DND-41 (cell line): ENCODE results near the gene MT1M.
"Not testable (repeated sequence)": the region's sequence is repeated elsewhere in the genome, so short reads cannot be mapped to it uniquely, and the experiment has no call there.

Source experiments
- ATAC-seq: fragments of 200-7000 bp; cut with Tn5 transposase; 3 replicates; pipeline ENCODE4 v1.9.1; 2021; ENCODE audit warnings: low read depth; ENCODE audit not compliant: insufficient read depth
- DNase-seq: peaks from one replicate; pipeline ENCODE4 v3.0.0-alpha.2; 2020
- H2AFZ ChIP-seq: 2 replicates; pipeline ENCODE4 v1.6.0; 2012; ENCODE audit warnings: low read depth, low read length
- H3K27ac ChIP-seq: 2 replicates; pipeline ENCODE4 v1.5.1; 2012; ENCODE audit warnings: low read length, inconsistent platforms
- H3K27me3 ChIP-seq: fragments of 200-600 bp; sonication (generic); 2 replicates; pipeline ENCODE4 v1.6.0; 2012; ENCODE audit warnings: low read length, mild to moderate bottlenecking, inconsistent platforms; ENCODE audit not compliant: insufficient read depth, poor library complexity
- H3K36me3 ChIP-seq: 2 replicates; pipeline ENCODE4 v1.5.1; 2012; ENCODE audit warnings: low read length, inconsistent platforms; ENCODE audit not compliant: insufficient read depth
- H3K4me1 ChIP-seq: 2 replicates; pipeline ENCODE4 v1.5.1; 2012; ENCODE audit warnings: mild to moderate bottlenecking, low read length; ENCODE audit not compliant: insufficient read depth
- H3K4me2 ChIP-seq: 2 replicates; pipeline ENCODE4 v1.6.0; 2012; ENCODE audit warnings: mild to moderate bottlenecking, moderate library complexity, low read length, inconsistent platforms; ENCODE audit not compliant: insufficient read depth
- H3K4me3 ChIP-seq, 2 experiments: fragments of 200-600 bp in 1 of 2; shearing (Covaris generic) in 1 of 2; 2 replicates each; pipeline ENCODE4 v1.5.1; 2012 to 2016; ENCODE audit warnings: inconsistent platforms in 2 of 2, low read length in 2 of 2, mild to moderate bottlenecking in 2 of 2, low read depth in 1 of 2, moderate library complexity in 1 of 2
- H3K79me2 ChIP-seq: 2 replicates; pipeline ENCODE4 v1.6.0; 2012; ENCODE audit warnings: low read length, inconsistent platforms; ENCODE audit not compliant: insufficient read depth
- H3K9ac ChIP-seq: 2 replicates; pipeline ENCODE4 v1.6.0; 2012; ENCODE audit warnings: low read depth, mild to moderate bottlenecking, inconsistent platforms, low read length, moderate library complexity
- H3K9me3 ChIP-seq: 2 replicates; pipeline ENCODE4 v1.5.1; 2012; ENCODE audit warnings: low read length, moderate library complexity, mild to moderate bottlenecking, inconsistent platforms; ENCODE audit not compliant: insufficient read depth, severe bottlenecking
- H4K20me1 ChIP-seq: 2 replicates; pipeline ENCODE4 v1.6.0; 2012; ENCODE audit warnings: low read length; ENCODE audit not compliant: insufficient read depth
- EZH2 ChIP-seq: IDR thresholded peaks from 3 replicates; pipeline ENCODE4 v1.6.1; 2012; ENCODE audit warnings: borderline replicate concordance, low read depth, mild to moderate bottlenecking, moderate library complexity, low read length, inconsistent platforms; ENCODE audit not compliant: severe bottlenecking
- TF ChIP-seq, protein P1 (sequence below): IDR thresholded peaks from 2 replicates; pipeline ENCODE4 v1.5.1; 2012; ENCODE audit warnings: borderline replicate concordance, low read length, moderate library complexity, mild to moderate bottlenecking; ENCODE audit not compliant: poor library complexity, severe bottlenecking; ENCODE audit errors: extremely low read depth

Gene MT1M

DNA sequence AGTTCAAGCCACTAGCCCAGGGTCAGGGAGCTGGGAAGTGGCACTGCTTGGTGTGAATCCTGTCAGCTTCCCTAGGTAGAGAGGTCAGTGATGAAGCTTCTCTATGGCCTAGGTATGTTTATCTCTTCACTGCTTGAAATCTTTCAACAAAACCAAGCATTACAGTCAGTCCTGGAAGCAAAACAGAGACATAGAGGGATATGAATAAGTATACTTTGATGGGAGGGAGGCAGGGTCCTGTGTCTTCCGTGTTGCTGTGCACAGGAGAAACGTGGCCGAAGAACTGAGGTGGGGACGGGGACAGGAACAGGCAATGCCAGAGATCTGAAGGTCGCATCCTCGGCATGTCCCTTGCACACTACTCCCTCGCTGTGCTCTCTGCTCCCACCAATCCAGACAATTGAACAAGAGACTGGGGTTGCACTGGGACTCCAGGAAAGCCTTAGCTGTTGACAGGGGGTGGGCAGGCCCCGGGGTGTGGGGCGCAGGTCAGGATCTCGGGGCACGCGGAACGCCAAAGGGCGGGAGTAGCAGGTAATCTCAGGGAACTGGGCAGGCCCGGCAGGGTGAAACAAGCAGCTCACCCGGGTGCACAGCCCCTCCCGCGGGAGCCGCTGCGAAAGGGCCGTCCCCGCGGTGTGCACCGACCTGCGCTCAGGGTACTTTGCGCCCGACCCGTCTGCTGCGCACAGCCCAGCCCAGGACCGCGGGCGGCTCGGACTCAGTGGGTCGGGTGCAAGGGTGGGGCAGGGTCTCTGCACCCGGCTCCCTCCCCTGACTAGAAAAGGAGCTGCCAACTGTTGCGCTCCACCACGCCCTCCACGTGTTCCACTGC lies 36.8 kb downstream of the MT1M start, which contains the start of gene MT1H:
Gene MT1H (plus strand): TSS at position 810 of the 835 bp plus-strand sequence. CDS start 71 bp downstream, outside the sequence.
- Histone ChIP-seq H3K4me2 (no peak within 1 kb of the TSS), H4K20me1 (no peaks in the 10 kb centered on the region), H3K4me3 (no peak within 1 kb of the TSS), H3K27ac (no peak within 1 kb of the TSS), H3K27me3 (peaks cover 44% of the 10 kb centered on the region), H3K9ac (no peak within 1 kb of the TSS), H3K9me3 (no peaks in the 10 kb centered on the region), H3K4me1 (no peaks in the 10 kb centered on the region), H3K79me2 (no peaks in the 10 kb centered on the region), H2AFZ (no peak within 1 kb of the TSS), H3K36me3 (no peaks in the 10 kb centered on the region)
- ATAC-seq (no peak), DNase-seq (no peak)
- TF ChIP-seq, protein P1, sequence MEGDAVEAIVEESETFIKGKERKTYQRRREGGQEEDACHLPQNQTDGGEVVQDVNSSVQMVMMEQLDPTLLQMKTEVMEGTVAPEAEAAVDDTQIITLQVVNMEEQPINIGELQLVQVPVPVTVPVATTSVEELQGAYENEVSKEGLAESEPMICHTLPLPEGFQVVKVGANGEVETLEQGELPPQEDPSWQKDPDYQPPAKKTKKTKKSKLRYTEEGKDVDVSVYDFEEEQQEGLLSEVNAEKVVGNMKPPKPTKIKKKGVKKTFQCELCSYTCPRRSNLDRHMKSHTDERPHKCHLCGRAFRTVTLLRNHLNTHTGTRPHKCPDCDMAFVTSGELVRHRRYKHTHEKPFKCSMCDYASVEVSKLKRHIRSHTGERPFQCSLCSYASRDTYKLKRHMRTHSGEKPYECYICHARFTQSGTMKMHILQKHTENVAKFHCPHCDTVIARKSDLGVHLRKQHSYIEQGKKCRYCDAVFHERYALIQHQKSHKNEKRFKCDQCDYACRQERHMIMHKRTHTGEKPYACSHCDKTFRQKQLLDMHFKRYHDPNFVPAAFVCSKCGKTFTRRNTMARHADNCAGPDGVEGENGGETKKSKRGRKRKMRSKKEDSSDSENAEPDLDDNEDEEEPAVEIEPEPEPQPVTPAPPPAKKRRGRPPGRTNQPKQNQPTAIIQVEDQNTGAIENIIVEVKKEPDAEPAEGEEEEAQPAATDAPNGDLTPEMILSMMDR: no peak
- no peak for TF ChIP-seq EZH2

DNA sequence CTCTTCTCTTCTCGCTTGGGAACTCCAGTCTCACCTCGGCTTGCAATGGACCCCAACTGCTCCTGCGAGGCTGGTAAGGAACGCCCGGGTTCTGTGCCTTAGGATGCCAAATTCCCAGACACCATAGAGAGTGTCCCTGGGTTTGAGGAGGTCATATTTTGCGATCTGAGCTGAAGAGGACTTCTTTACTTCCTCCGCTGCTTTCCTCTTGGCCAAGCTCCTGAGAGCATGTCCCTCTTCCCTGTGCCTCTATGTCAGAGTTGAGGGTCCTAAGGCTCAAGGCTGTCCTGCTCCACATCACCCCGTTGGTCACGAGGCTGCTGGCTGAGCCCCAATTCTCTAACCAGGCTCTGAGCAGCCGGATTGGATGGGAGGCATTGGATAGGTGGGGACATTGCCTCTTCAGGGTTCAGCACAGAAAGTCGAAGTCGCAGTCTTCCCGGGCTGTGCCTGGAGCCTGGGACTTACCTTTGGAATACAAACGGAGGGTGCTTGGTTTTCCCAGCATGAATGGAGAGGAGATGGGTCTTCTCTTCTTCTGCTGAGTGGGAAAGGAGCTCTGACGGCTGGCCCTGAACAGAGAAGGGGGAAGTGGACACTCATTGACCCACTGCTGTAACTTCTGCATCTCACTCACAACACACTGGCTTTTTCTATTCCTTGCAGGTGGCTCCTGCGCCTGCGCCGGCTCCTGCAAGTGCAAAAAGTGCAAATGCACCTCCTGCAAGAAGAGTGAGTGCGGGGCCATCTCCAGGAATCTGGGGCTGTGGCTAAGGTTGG lies 37.6 kb downstream of the MT1M start:
- H3K9ac ChIP-seq: no peak overlapping the region
- TF ChIP-seq, protein P1: no peak
- no peaks in the 10 kb centered on the region for H4K20me1 ChIP-seq
- peaks cover 40% of the 10 kb centered on the region for H3K27me3 ChIP-seq
- no peak overlapping the region for H2AFZ ChIP-seq
- DNase-seq (no peak), ATAC-seq (no peak)
- H3K9me3 ChIP-seq: no peaks in the 10 kb centered on the region
- H3K27ac ChIP-seq: no peak overlapping the region
- no peak overlapping the region for H3K4me2 ChIP-seq
- no peaks in the 10 kb centered on the region for H3K36me3 ChIP-seq
- H3K4me1 ChIP-seq: no peaks in the 10 kb centered on the region
- H3K79me2 ChIP-seq: no peaks in the 10 kb centered on the region
- H3K4me3 ChIP-seq: no peak overlapping the region

GRCh38 chr16:56670620-56670934 lies 38.1 kb downstream of the MT1M start:
- TF ChIP-seq, protein P1: no peak
- TF ChIP-seq EZH2: no peak
- H4K20me1 ChIP-seq: no peaks in the 10 kb centered on the region
- no peaks in the 10 kb centered on the region for H3K36me3 ChIP-seq
- no peak overlapping the region for H3K9ac ChIP-seq
- no peak overlapping the region for H3K27ac ChIP-seq
- ATAC-seq (no peak), DNase-seq (no peak)
- H3K4me1 ChIP-seq: no peaks in the 10 kb centered on the region
- no peak overlapping the region for H2AFZ ChIP-seq
- no peak overlapping the region for H3K4me2 ChIP-seq
- H3K27me3 ChIP-seq: peaks cover 40% of the 10 kb centered on the region
- H3K79me2 ChIP-seq: no peaks in the 10 kb centered on the region
- no peak overlapping the region for H3K4me3 ChIP-seq
- no peaks in the 10 kb centered on the region for H3K9me3 ChIP-seq

DNA sequence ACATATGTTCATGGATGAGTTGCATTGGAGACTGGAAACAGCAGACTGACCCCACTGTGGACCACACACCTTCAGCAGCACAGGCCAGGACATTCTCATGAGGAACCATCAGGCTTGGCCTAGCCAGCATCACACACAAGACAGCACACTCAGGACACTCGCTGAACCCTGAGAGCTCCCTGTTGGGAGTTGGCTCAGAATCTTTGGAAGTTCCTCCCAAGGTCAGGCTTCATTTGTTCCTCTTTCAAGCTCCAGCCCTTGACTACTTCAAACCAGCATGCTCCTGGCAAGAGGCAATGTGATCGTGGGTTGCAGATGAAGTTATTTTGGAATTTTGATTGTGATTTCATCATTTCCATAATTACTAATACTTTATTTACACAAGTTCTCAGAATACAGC lies 39.2 kb downstream of the MT1M start:
- H3K4me2 ChIP-seq, ATAC-seq, H3K9ac ChIP-seq, H2AFZ ChIP-seq, H3K36me3 ChIP-seq, H3K9me3 ChIP-seq, DNase-seq, H3K79me2 ChIP-seq, H4K20me1 ChIP-seq, H3K4me3 ChIP-seq, H3K27ac ChIP-seq, H3K4me1 ChIP-seq: not testable (repeated sequence)
- H3K27me3 ChIP-seq: peaks cover 44% of the 10 kb centered on the region

- H3K27ac ChIP-seq, H3K79me2 ChIP-seq, H3K4me1 ChIP-seq, H3K4me2 ChIP-seq, H2AFZ ChIP-seq, H3K9me3 ChIP-seq, ATAC-seq, H3K9ac ChIP-seq, H4K20me1 ChIP-seq, H3K36me3 ChIP-seq, H3K4me3 ChIP-seq, DNase-seq: not testable (repeated sequence)
- peaks cover 45% of the 10 kb centered on the region for H3K27me3 ChIP-seq
Measured at GRCh38 chr16:56672171-56672570, 39.7 kb downstream of the MT1M start.
